HEK293 (cell line): Measurements from ENCODE around the gene SERPINE3.

Experiments
- CTCF ChIA-PET: fragments of 350-600 bp; formaldehyde crosslinking; extraction: SDS; loops from one replicate; lab custom pipeline; 2021; ENCODE audit warnings: antibody characterized with exemption; lab: Yijun Ruan, JAX
- POLR2A ChIA-PET: fragments of 300-600 bp; formaldehyde crosslinking; extraction: SDS; loops from one replicate; lab custom pipeline; 2020; ENCODE audit warnings: antibody characterized with exemption, inconsistent platforms; lab: Yijun Ruan, JAX
- H3K27ac ChIP-seq: fragments of 200-500 bp; sonication (Bioruptor generic); 2 replicates; pipeline ENCODE4 v1.5.1; 2014; ENCODE audit warnings: low read depth, low read length, control low read depth, inconsistent platforms; ENCODE audit errors: extremely low read depth
- H3K36me3 ChIP-seq, 2 experiments: fragments of 200-500 bp in 1 of 2; sonication (Bioruptor generic) in 1 of 2; 1 replicate in 1 of 2; 2 replicates in 1 of 2; pipeline ENCODE4 v1.5.1; 2014 to 2017; ENCODE audit warnings: inconsistent platforms in 2 of 2, low read length in 2 of 2; ENCODE audit not compliant: control insufficient read depth in 2 of 2, insufficient read depth in 1 of 2
- H3K4me1 ChIP-seq: fragments of 200-500 bp; sonication (Bioruptor generic); 2 replicates; pipeline ENCODE4 v1.5.1; 2014; ENCODE audit warnings: mild to moderate bottlenecking, low read length, inconsistent platforms; ENCODE audit not compliant: control insufficient read depth, insufficient read depth
- H3K4me3 ChIP-seq: 2 replicates; pipeline ENCODE4 v1.5.1; 2011; ENCODE audit warnings: low read depth, mild to moderate bottlenecking, control low read depth, low read length, moderate library complexity
- H3K9me3 ChIP-seq: fragments of 200-500 bp; sonication (Bioruptor generic); 2 replicates; pipeline ENCODE4 v1.5.1; 2014; ENCODE audit warnings: low read depth, low read length, inconsistent platforms; ENCODE audit not compliant: control insufficient read depth, insufficient read depth
- FEZF1 ChIP-seq: fragments of 450-650 bp; formaldehyde crosslinking; IDR thresholded peaks from 2 replicates; pipeline ENCODE4 v1.5.1; 2016; ENCODE audit warnings: missing biosample characterization, missing genetic modification characterization
- GFI1B ChIP-seq: fragments of 450-650 bp; formaldehyde crosslinking; IDR thresholded peaks from 2 replicates; pipeline ENCODE4 v1.5.1; 2016; ENCODE audit warnings: missing biosample characterization, missing genetic modification characterization
- SP7 ChIP-seq: fragments of 450-650 bp; formaldehyde crosslinking; IDR thresholded peaks from 2 replicates; pipeline ENCODE4 v1.5.1; 2016; ENCODE audit warnings: missing biosample characterization, missing genetic modification characterization
- YY1 ChIP-seq: fragments of 450-650 bp; formaldehyde crosslinking; IDR thresholded peaks from 2 replicates; pipeline ENCODE4 v1.5.1; 2018; ENCODE audit warnings: missing biosample characterization, missing genetic modification characterization
- ZBTB20 ChIP-seq: fragments of 450-650 bp; formaldehyde crosslinking; IDR thresholded peaks from 2 replicates; pipeline ENCODE4 v1.5.1; 2016; ENCODE audit warnings: missing biosample characterization, missing genetic modification characterization
- ZBTB49 ChIP-seq: fragments of 450-650 bp; formaldehyde crosslinking; IDR thresholded peaks from 2 replicates; pipeline ENCODE4 v1.5.1; 2016; ENCODE audit warnings: missing biosample characterization, missing genetic modification characterization, low read depth
- ZFHX2 ChIP-seq: fragments of 450-650 bp; formaldehyde crosslinking; conservative IDR thresholded peaks from 2 replicates; pipeline ENCODE4 v1.5.1; 2016; ENCODE audit warnings: missing biosample characterization, missing genetic modification characterization
- ZNF10 ChIP-seq: fragments of 450-650 bp; formaldehyde crosslinking; IDR thresholded peaks from 2 replicates; pipeline ENCODE4 v1.5.1; 2017; ENCODE audit warnings: missing biosample characterization, missing genetic modification characterization
- ZNF146 ChIP-seq: fragments of 450-650 bp; formaldehyde crosslinking; IDR thresholded peaks from 2 replicates; pipeline ENCODE4 v1.5.1; 2016; ENCODE audit warnings: missing biosample characterization, missing genetic modification characterization
- ZNF155 ChIP-seq: fragments of 450-650 bp; formaldehyde crosslinking; IDR thresholded peaks from 2 replicates; pipeline ENCODE4 v1.5.1; 2016; ENCODE audit warnings: missing biosample characterization, missing genetic modification characterization
- ZNF16 ChIP-seq: fragments of 450-650 bp; formaldehyde crosslinking; IDR thresholded peaks from 2 replicates; pipeline ENCODE4 v1.5.1; 2016; ENCODE audit warnings: low read depth, missing biosample characterization, missing genetic modification characterization
- ZNF221 ChIP-seq: fragments of 450-650 bp; formaldehyde crosslinking; IDR thresholded peaks from 2 replicates; pipeline ENCODE4 v1.5.1; 2017; ENCODE audit warnings: missing biosample characterization, missing genetic modification characterization, borderline replicate concordance
- ZNF23 ChIP-seq: fragments of 450-650 bp; formaldehyde crosslinking; IDR thresholded peaks from 2 replicates; pipeline ENCODE4 v1.5.1; 2016; ENCODE audit warnings: missing biosample characterization, missing genetic modification characterization, borderline replicate concordance
- ZNF239 ChIP-seq: fragments of 450-650 bp; formaldehyde crosslinking; IDR thresholded peaks from 2 replicates; pipeline ENCODE4 v1.5.1; 2016; ENCODE audit warnings: missing biosample characterization, missing genetic modification characterization
- ZNF366 ChIP-seq: fragments of 450-650 bp; formaldehyde crosslinking; conservative IDR thresholded peaks from 2 replicates; pipeline ENCODE4 v1.5.1; 2016; ENCODE audit warnings: missing biosample characterization, missing genetic modification characterization
- ZNF37A ChIP-seq: fragments of 450-650 bp; IDR thresholded peaks from 2 replicates; pipeline ENCODE4 v1.5.1; 2018; ENCODE audit warnings: missing biosample characterization, missing genetic modification characterization
- ZNF416 ChIP-seq: fragments of 450-650 bp; formaldehyde crosslinking; IDR thresholded peaks from 2 replicates; pipeline ENCODE4 v1.5.1; 2016; ENCODE audit warnings: missing biosample characterization, missing genetic modification characterization
- ZNF473 ChIP-seq: fragments of 450-650 bp; formaldehyde crosslinking; IDR thresholded peaks from 2 replicates; pipeline ENCODE4 v1.5.1; 2017; ENCODE audit warnings: missing biosample characterization, missing genetic modification characterization
- ZNF514 ChIP-seq: fragments of 450-650 bp; formaldehyde crosslinking; IDR thresholded peaks from 2 replicates; pipeline ENCODE4 v1.5.1; 2016; ENCODE audit warnings: missing biosample characterization, missing genetic modification characterization
- ZNF521 ChIP-seq: fragments of 450-650 bp; formaldehyde crosslinking; IDR thresholded peaks from 2 replicates; pipeline ENCODE4 v1.5.1; 2017; ENCODE audit warnings: missing biosample characterization, mild to moderate bottlenecking, missing genetic modification characterization
- ZNF600 ChIP-seq: fragments of 450-650 bp; formaldehyde crosslinking; IDR thresholded peaks from 2 replicates; pipeline ENCODE4 v1.5.1; 2016; ENCODE audit warnings: missing biosample characterization, missing genetic modification characterization
- ZNF610 ChIP-seq: fragments of 450-650 bp; formaldehyde crosslinking; IDR thresholded peaks from 2 replicates; pipeline ENCODE4 v1.5.1; 2016; ENCODE audit warnings: missing biosample characterization, missing genetic modification characterization, borderline replicate concordance
- ZNF629 ChIP-seq: fragments of 450-650 bp; formaldehyde crosslinking; IDR thresholded peaks from 2 replicates; pipeline ENCODE4 v1.5.1; 2017; ENCODE audit warnings: missing biosample characterization, missing genetic modification characterization
- ZNF677 ChIP-seq: fragments of 450-650 bp; IDR thresholded peaks from 2 replicates; pipeline ENCODE4 v1.5.0; 2018; ENCODE audit warnings: missing biosample characterization, mild to moderate bottlenecking, missing genetic modification characterization, moderate library complexity
- ZNF791 ChIP-seq: fragments of 450-650 bp; formaldehyde crosslinking; IDR thresholded peaks from 2 replicates; pipeline ENCODE4 v1.5.1; 2016; ENCODE audit warnings: missing biosample characterization, missing genetic modification characterization
- ZNF843 ChIP-seq: fragments of 450-650 bp; formaldehyde crosslinking; IDR thresholded peaks from 2 replicates; pipeline ENCODE4 v1.5.1; 2016; ENCODE audit warnings: missing biosample characterization, missing genetic modification characterization
- TF ChIP-seq, protein P1 (sequence below): fragments of 450-650 bp; formaldehyde crosslinking; IDR thresholded peaks from 2 replicates; pipeline ENCODE4 v1.5.1; 2016; ENCODE audit warnings: missing biosample characterization, missing genetic modification characterization
- TF ChIP-seq, protein P2 (sequence below): fragments of 450-650 bp; formaldehyde crosslinking; IDR thresholded peaks from 2 replicates; pipeline ENCODE4 v1.5.1; 2017; ENCODE audit warnings: missing biosample characterization, missing genetic modification characterization
- TF ChIP-seq, protein P3 (sequence below): fragments of 450-650 bp; IDR thresholded peaks from 2 replicates; pipeline ENCODE4 v1.5.1; 2018; ENCODE audit warnings: missing biosample characterization, mild to moderate bottlenecking, missing genetic modification characterization

The SERPINE3 gene

DNA sequence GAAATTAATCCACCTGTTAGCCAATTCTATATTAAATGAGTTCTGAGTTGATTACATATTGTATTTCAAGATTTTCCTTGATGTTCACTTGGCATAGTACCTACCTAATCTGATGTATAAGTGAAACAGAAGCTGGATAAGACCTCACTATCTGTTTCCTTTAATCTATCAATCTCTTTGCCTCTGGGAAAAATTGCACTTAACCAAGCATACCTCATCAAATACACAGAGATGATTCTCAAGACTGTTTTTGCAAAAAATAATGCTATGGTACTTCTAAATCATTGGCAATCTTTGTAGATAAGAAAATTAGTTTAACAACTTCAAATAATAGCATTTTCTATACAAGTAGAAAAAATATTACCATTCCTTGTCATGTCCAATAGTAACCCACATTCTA lies 55.2 kb downstream of the SERPINE3 start:
- H3K4me1 ChIP-seq, result no peaks in the 10 kb centered on the region
- H3K4me3 ChIP-seq, result no peak overlapping the region
- no peaks in the 10 kb centered on the region for H3K9me3 ChIP-seq
- TF ChIP-seq ZNF600 (tag by site-specific recombination), result no peak
- TF ChIP-seq ZNF16 (tag by site-specific recombination), result no peak
- no peak for TF ChIP-seq ZNF239 (tag by site-specific recombination)
- TF ChIP-seq ZNF10 (tag by site-specific recombination), result no peak
- TF ChIP-seq, protein P1, sequence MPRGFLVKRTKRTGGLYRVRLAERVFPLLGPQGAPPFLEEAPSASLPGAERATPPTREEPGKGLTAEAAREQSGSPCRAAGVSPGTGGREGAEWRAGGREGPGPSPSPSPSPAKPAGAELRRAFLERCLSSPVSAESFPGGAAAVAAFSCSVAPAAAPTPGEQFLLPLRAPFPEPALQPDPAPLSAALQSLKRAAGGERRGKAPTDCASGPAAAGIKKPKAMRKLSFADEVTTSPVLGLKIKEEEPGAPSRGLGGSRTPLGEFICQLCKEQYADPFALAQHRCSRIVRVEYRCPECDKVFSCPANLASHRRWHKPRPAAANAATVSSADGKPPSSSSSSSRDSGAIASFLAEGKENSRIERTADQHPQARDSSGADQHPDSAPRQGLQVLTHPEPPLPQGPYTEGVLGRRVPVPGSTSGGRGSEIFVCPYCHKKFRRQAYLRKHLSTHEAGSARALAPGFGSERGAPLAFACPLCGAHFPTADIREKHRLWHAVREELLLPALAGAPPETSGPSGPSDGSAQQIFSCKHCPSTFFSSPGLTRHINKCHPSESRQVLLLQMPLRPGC, result no peak
- TF ChIP-seq ZNF521, result no peak
- TF ChIP-seq ZBTB20 (tag by site-specific recombination), result no peak
- no peak for TF ChIP-seq GFI1B
- no peak for TF ChIP-seq ZBTB49
- TF ChIP-seq, protein P2, sequence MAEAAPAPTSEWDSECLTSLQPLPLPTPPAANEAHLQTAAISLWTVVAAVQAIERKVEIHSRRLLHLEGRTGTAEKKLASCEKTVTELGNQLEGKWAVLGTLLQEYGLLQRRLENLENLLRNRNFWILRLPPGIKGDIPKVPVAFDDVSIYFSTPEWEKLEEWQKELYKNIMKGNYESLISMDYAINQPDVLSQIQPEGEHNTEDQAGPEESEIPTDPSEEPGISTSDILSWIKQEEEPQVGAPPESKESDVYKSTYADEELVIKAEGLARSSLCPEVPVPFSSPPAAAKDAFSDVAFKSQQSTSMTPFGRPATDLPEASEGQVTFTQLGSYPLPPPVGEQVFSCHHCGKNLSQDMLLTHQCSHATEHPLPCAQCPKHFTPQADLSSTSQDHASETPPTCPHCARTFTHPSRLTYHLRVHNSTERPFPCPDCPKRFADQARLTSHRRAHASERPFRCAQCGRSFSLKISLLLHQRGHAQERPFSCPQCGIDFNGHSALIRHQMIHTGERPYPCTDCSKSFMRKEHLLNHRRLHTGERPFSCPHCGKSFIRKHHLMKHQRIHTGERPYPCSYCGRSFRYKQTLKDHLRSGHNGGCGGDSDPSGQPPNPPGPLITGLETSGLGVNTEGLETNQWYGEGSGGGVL (tag by site-specific recombination), result no peak
- TF ChIP-seq ZNF629, result no peak
- TF ChIP-seq ZNF146, result no peak
- TF ChIP-seq, protein P3, sequence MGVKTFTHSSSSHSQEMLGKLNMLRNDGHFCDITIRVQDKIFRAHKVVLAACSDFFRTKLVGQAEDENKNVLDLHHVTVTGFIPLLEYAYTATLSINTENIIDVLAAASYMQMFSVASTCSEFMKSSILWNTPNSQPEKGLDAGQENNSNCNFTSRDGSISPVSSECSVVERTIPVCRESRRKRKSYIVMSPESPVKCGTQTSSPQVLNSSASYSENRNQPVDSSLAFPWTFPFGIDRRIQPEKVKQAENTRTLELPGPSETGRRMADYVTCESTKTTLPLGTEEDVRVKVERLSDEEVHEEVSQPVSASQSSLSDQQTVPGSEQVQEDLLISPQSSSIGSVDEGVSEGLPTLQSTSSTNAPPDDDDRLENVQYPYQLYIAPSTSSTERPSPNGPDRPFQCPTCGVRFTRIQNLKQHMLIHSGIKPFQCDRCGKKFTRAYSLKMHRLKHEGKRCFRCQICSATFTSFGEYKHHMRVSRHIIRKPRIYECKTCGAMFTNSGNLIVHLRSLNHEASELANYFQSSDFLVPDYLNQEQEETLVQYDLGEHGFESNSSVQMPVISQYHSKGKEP, result no peak
- no peak for TF ChIP-seq ZNF677 (tag by site-specific recombination)
- TF ChIP-seq ZNF416 (tag by site-specific recombination), result no peak
- no peak for TF ChIP-seq SP7 (tag by site-specific recombination)
- no peak for TF ChIP-seq ZNF221 (tag by site-specific recombination)
- TF ChIP-seq ZNF473 (tag by site-specific recombination), result no peak
- TF ChIP-seq YY1 (tag by site-specific recombination), result no peak
- no peak for TF ChIP-seq ZFHX2 (tag by site-specific recombination)
- CTCF ChIA-PET, result no interaction called here
- H3K27ac ChIP-seq, result no peak overlapping the region
- POLR2A ChIA-PET, result no interaction called here
- peaks cover 0 to 6% of the 10 kb centered on the region in 2 experiments; a peak in 1 of 3 replicates for H3K36me3 ChIP-seq

DNA sequence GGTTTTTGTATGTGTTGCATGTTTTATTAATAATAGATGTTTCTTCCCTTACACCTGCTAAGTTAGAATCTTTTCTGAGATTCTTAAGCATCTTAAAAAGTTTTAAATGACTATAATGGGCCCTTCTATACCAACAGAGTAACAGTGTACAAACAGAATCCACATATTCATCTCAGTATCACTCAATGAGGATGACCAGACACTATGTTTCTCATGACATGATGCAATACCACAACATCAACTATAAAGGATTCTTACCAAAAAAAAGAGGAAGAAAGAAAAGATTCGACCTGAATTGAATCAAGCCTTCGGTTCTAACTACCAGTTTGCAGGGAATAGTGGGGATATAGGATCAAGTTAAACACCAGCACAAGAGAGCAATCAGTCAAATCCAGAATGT lies 56.9 kb downstream of the SERPINE3 start:
- no peak for TF ChIP-seq ZNF791 (tag by site-specific recombination)
- no peak for TF ChIP-seq ZNF23
- TF ChIP-seq ZNF155 (tag by site-specific recombination), result no peak
- no peak for TF ChIP-seq ZNF843 (tag by site-specific recombination)
- no peak for TF ChIP-seq ZNF610 (tag by site-specific recombination)
- TF ChIP-seq ZNF37A (tag by site-specific recombination), result no peak
- no peak for TF ChIP-seq ZNF366 (tag by site-specific recombination)
- no peak for TF ChIP-seq FEZF1
- TF ChIP-seq ZNF514 (tag by site-specific recombination), result no peak
- TF ChIP-seq, protein P2 (tag by site-specific recombination), result no peak
- peaks cover 0 to 6% of the 10 kb centered on the region in 2 experiments; a peak in 1 of 3 replicates for H3K36me3 ChIP-seq
- no peaks in the 10 kb centered on the region for H3K9me3 ChIP-seq
- POLR2A ChIA-PET, result no interaction called here
- no peak overlapping the region for H3K27ac ChIP-seq
- H3K4me1 ChIP-seq, result no peaks in the 10 kb centered on the region
- CTCF ChIA-PET, result no interaction called here
- H3K4me3 ChIP-seq, result no peak overlapping the region
